Daoy (cell line): ENCODE measurements around the gene OR51B4. TPM values are rescaled to one million over a fixed set of nuclear protein-coding genes. Genes with fewer than 3 reads are reported as not detected.
"Not testable (repeated sequence)": the region's sequence is repeated elsewhere in the genome, so short reads cannot be mapped to it uniquely, and the experiment has no call there.

Experiments
- DNase-seq: peaks from one replicate; pipeline ENCODE4 v3.0.0-alpha.2; 2015; ENCODE audit warnings: low read depth
- total RNA-seq: library from RNA; depleted of rRNA; stranded (reverse); fragments of >200 nt; shearing (Covaris generic); gene quantifications from 2 replicates; pipeline ENCODE4 v1.2.3, GENCODE V29; 2014; rRNA removed

Gene OR51B4
- total RNA-seq, 1 experiment from 2014 or later: not detected

- no peak for DNase-seq
Observed at GRCh38 chr11:5274395-5274794, 27.4 kb downstream of the OR51B4 start.

- DNase-seq: no peak
Observed at GRCh38 chr11:5272395-5273017, 29.2 kb downstream of the OR51B4 start.

GRCh38 chr11:5269715-5270147, 32.0 kb downstream of the OR51B4 start, which contains the start of gene HBE1:
TSS of gene HBE1 (minus strand) at chr11:5269945. CDS start at chr11:5269890, 55 bp downstream.
- DNase-seq: no peak

- no peak for DNase-seq
Observed at GRCh38 chr11:5267033-5267563, 34.6 kb downstream of the OR51B4 start.

- DNase-seq: no peak
Observed at GRCh38 chr11:5266609-5267008, 35.1 kb downstream of the OR51B4 start.

- no peak for DNase-seq
Observed at GRCh38 chr11:5265832-5266231, 35.9 kb downstream of the OR51B4 start.

GRCh38 chr11:5258543-5259262, 43.0 kb downstream of the OR51B4 start:
- DNase-seq: no peak

GRCh38 chr11:5257296-5257695, 44.5 kb downstream of the OR51B4 start:
- DNase-seq: no peak

- not testable (repeated sequence) for DNase-seq
Observed at GRCh38 chr11:5254646-5255413, 46.9 kb downstream of the OR51B4 start, which contains the start of gene HBG2. TSS of gene HBG2 (minus strand) at chr11:5254781. CDS start at chr11:5254728, 53 bp downstream.

- DNase-seq: not testable (repeated sequence)
Observed at GRCh38 chr11:5254023-5254422, 47.7 kb downstream of the OR51B4 start.

- DNase-seq: not testable (repeated sequence)
Observed at GRCh38 chr11:5253440-5253839, 48.3 kb downstream of the OR51B4 start.

- no peak for DNase-seq
Observed at GRCh38 chr11:5252919-5253265, 48.9 kb downstream of the OR51B4 start.

GRCh38 chr11:5252192-5252918, 49.4 kb downstream of the OR51B4 start:
- no peak for DNase-seq

GRCh38 chr11:5251746-5252145, 50.0 kb downstream of the OR51B4 start:
- DNase-seq: no peak

Other genes with a start within 250 kb of the OR51B4 start
- not detected in 2 replicates for gene OR52E2, start 242.3 kb downstream of the OR51B4 start, total RNA-seq
- not detected in 2 replicates for gene OR52E1, start 232.4 kb downstream of the OR51B4 start, total RNA-seq
- gene OR52A5, start 163.6 kb downstream of the OR51B4 start, total RNA-seq: not detected in 2 replicates
- gene OR52A1, start 147.2 kb downstream of the OR51B4 start, total RNA-seq: under 0.01 TPM in 1 of 2 replicates, not detected in the other
- not detected in 2 replicates for gene OR51V1, start 101.3 kb downstream of the OR51B4 start, total RNA-seq
- gene HBB, start 74.9 kb downstream of the OR51B4 start, total RNA-seq: not detected in 2 replicates
- not detected in 2 replicates for gene HBD, start 67.5 kb downstream of the OR51B4 start, total RNA-seq
- not detected in 2 replicates for gene HBG1, start 52.1 kb downstream of the OR51B4 start, total RNA-seq
- not detected in 2 replicates for gene HBG2, start 47.2 kb downstream of the OR51B4 start, total RNA-seq
- gene HBE1, start 32.0 kb downstream of the OR51B4 start, total RNA-seq: 0.42 and 1.4 TPM in 2 replicates
- not detected in 2 replicates for gene OR51B2, start 22.4 kb upstream of the OR51B4 start, total RNA-seq
- gene OR51B5, start 41.6 kb upstream of the OR51B4 start, total RNA-seq: 0.11 TPM in 1 of 2 replicates, not detected in the other
- gene OR51B6, start 49.6 kb upstream of the OR51B4 start, total RNA-seq: not detected in 2 replicates
- not detected in 2 replicates for gene OR51M1, start 81.9 kb upstream of the OR51B4 start, total RNA-seq
- not detected in 2 replicates for gene OR51Q1, start 120.2 kb upstream of the OR51B4 start, total RNA-seq
- gene OR51I1, start 139.6 kb upstream of the OR51B4 start, total RNA-seq: not detected in 2 replicates
- gene OR51I2, start 147.4 kb upstream of the OR51B4 start, total RNA-seq: not detected in 2 replicates
- not detected in 2 replicates for gene OR52D1, start 186.7 kb upstream of the OR51B4 start, total RNA-seq
- not detected in 2 replicates for gene UBQLN3, start 208.0 kb upstream of the OR51B4 start, total RNA-seq
- gene UBQLNL, start 214.8 kb upstream of the OR51B4 start, total RNA-seq: not detected in 2 replicates
- not detected in 2 replicates for gene OR52H1, start 246.6 kb upstream of the OR51B4 start, total RNA-seq